ENCODE data around the gene PTPN12.

Gene PTPN12

DNA sequence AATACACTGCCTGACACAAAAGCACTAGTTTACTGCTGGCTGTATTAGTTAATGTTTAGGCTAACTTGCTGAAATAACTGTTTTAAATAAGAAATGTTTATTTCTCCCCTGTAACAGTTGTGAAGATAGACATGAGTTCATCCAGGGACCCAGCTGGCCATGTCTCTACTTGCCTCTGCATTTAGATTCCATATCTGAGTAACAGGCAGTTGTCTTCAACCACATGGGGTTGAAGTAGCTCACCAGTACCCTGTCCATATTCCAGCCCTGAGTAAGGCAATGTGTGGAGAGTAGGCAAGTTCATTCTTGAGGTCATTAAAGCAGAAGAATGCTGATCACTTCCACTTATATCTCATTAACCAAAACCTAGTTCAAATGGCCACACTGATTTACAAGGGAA is 128.1 kb downstream of the PTPN12 start:
- no peak for DNase-seq

- DNase-seq: no peak
Measured at GRCh38 chr7:77667459-77668086, 130.5 kb downstream of the PTPN12 start.

DNA sequence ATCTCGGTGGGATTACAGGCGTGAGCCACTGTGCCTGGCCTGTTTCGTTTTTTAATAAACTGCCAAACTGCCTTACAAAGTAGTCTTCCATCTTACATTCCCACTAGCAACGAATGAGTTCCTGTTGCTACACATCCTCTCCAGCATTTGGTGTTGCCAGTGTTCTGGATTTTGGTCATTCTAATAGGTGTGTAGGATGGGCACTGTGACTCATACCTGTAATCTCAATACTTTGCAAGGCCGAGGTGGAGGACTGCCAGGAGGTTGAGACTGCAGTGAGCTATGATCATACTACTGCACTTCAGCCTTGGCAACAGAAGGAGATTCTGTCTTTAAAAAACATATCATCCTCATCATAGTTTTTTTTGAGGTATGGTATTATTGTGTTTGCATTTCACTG is 137.8 kb downstream of the PTPN12 start:
- DNase-seq: no peak

DNA sequence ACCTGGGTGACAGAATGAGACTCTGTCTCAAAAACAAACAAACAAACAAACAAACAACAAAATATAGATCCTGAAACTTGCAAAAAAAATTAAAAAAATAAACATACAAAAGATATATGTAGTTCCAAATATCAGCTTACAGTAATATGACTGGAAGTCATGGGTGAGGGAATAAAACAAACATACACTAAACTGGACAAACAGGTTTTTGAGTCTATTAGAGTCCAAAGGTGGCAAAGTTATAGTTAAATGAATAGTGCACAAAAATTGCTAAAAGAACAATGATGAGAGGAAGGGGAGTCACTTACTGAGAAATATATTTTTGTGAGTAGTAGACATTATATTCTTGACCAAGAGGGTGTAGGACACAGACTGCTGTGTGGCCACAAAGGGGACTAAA is 142.5 kb downstream of the PTPN12 start:
- no peak for DNase-seq

DNA sequence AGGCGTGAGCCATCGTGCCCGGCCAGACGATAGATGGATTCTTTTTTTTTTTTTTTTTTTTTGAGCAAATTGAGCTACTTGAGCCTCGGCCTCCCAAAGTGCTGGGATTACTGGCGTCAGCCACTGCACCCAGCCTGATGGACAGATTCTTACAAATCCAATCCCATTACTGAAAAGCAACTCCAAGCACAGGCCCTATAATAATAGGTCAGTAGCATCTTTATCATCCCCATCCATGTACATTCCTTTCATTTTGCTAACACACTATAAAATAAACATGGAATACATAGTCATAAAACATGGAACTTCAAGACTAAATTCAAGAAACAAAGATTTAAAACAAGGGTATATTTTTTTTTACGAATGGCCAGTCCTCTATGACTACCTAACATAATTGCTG is 143.2 kb downstream of the PTPN12 start:
- DNase-seq: no peak

- DNase-seq: no peak
Measured at GRCh38 chr7:77684030-77684429, 146.9 kb downstream of the PTPN12 start.

DNA sequence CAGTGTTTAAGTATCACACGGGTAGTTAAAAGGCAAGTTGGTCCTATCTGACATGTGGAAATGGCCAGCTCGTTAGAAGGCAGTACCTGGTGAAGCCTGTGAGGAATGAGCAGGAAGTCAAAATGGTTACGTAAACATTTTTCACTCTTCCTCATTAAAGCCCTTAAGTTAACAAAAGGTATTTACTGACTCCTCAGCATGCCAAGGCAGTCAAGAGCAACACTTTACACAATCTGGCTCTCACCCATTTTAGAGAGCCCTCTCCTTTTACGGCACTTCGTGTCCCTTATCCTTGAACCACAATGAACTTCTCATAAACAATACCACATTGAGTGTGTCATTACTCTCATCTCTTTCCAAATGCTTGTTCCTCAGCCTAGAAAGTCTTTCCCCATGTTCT is 148.1 kb downstream of the PTPN12 start:
- DNase-seq: no peak

GRCh38 chr7:77687100-77687746 is 150.1 kb downstream of the PTPN12 start:
- DNase-seq: no peak

DNA sequence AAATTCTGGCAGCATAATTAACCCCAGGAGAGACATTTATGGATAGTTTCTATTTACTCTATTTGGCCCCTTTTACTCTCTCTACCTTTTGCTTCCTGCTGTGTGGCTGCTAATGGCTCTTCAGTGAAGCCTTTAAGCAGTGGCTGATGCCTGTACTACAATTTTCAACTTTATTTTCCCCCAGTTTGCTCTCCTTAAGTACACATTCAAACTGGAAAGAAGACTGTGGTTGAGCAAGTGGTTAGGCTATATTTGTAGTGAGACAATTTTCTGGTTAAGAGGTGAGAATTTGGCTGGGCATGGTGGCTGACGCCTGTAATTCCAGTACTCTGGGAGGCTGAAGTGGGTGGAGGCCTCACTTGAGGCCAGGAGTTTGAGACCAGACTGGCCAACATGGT is 150.7 kb downstream of the PTPN12 start:
- DNase-seq: peak; percentile 12

Measured in CD4-positive, alpha-beta T cell treated with Interleukin-10 for 1 hour (primary cell).